Left colon (tissue), 2 donors: ENCODE data around the gene SIRPB1. TPM values are rescaled to one million over a fixed set of nuclear protein-coding genes. Genes with fewer than 3 reads are reported as not detected.
"Not testable (repeated sequence)": the region's sequence is repeated elsewhere in the genome, so short reads cannot be mapped to it uniquely, and the experiment has no call there.

ENCODE experiments used
- ATAC-seq: fragments of 200-7000 bp; cut with Tn5 transposase; one replicate; pipeline ENCODE4 v1.9.1; 2020; ENCODE audit warnings: mild to moderate bottlenecking, moderate library complexity
- DNase-seq, 2 donors: peaks; one replicate each; pipeline ENCODE4 v3.0.0-alpha.2; 2020
- intact Hi-C, 2 donors: fragments of 100-400 bp; cut with DNase I in 1 of 2; cut with micrococcal nuclease in 1 of 2; formaldehyde crosslinking; loops; one replicate each; pipeline versions ENCODE4 v1.11.2 to v1.14.0; 2022; cut with DNase I, micrococcal nuclease
- total RNA-seq, 2 donors: library from RNA; stranded (reverse); fragmentation: NEBNext Ultra II Directional; extraction: Animal tissue kit (Norgen Biotek cat#: 25700); gene quantifications; one replicate each; pipeline ENCODE4 v1.2.1, GENCODE V29; 2021
- donor health status: DM: no; HTN: no; CAD: no.
- donor health status: DM: yes; HTN: yes; CAD: no.

SIRPB1 gene
- total RNA-seq, 2 donors from 2014 or later = 0.37 to 1.8 TPM

DNA sequence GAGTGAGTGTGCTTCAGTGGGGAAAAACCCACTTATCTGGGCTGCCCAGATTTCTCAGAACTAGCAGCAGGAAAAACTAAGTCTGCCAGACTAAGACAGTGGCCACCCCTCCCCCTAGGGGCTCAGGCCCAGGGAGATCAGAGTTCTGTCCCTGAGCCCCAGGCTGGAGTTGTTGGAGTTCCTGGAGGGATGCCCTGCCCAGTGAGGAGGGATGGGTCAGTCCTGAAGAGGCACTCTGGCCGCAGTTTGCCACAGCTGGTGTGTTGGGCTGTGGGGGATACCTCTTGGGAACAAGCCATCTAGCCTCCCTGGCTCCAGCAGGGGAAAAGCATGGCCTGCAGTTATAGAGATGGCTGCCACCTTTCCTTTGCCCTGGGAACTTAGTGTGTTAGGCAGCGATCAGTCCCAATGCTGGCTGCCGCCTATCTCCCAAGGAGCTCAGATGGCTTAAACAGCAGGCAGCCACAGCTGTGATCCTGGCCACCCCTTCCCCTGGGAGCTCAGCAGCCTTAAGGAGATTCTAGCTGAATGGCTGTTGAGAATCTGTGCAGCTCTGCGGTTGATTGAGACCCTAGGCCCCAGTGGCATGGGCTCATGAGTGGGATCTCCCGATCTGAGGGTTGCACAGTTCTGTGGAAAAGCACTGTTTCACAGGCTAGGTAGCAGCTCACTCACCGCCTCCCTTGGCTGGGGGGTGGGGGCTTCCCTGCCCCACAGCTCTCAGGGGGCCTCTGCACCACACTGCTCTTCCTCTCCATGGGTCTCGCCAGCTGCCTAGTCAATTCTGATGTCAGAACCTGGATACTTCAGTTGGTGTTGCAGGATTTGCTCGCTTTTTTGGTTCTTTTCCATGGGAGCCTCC, 24.5 kb upstream of the SIRPB1 start:
- ATAC-seq (no peak), DNase-seq (no peak)
- intact Hi-C loops = no loop called here

DNA sequence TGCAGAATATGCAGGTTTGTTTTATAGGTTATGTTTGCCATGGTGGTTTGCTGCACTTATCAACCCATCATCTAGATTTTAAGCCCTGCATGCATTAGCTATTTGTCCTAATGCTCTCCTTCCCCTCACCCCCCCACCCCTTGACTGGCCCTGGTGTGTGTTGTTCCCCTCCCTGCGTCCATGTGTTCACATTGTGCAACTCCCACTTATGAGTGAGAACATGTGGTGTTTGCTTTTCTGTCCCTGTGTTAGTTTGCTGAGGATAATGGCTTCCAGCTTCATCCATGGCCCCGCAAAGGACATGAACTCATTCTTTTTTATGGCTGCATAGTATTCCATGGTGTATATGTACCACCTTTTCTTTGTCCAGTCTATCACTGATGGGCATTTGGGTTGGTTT, 18.8 kb upstream of the SIRPB1 start:
- DNase-seq, ATAC-seq, intact Hi-C loops: not testable (repeated sequence)

- no peak for ATAC-seq
- no peak for DNase-seq
- intact Hi-C loops = no loop called here
Observed at GRCh38 chr20:1637755-1638154, 17.9 kb upstream of the SIRPB1 start.

DNA sequence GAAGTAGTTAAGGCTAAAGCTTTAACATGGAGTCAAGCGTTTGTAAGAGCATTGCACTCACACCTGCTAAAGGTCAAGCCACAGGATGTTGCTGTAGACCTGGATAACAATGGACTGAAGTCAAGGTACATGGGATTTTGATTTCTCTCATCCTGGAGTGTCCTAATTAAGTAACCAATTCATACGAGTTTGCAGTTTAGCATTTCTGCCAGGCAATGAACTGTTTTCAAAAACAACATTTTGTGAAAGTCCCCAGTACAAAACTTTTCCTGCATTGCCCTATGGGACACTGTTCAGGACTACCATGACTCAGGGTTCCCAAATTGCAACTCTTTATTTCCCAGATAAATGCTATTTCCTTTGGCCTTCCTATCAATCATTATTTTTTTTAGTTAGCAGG, 17.4 kb upstream of the SIRPB1 start:
- DNase-seq = no peak
- ATAC-seq = no peak
- intact Hi-C loops = no loop called here

DNA sequence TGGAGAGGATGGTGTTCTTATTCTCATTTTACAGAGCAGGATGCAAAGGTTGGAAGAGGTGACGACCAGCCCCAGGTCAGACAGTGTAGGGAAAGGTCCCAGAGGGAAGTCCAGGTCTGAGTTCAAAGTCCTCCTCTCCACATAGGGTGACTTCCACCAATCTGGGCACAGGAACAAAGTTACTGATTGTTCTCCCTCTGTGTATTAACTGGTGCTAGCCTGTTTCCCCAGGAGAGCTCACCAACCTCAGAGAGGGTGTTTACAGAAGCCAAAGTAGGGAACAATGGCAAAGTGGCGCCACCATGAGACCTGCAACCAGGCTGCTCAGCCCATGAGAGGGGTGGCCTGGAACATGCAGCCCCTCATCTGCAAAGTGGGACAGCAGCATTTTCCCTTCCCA, 16.8 kb upstream of the SIRPB1 start:
- DNase-seq (no peak), ATAC-seq (no peak)

DNA sequence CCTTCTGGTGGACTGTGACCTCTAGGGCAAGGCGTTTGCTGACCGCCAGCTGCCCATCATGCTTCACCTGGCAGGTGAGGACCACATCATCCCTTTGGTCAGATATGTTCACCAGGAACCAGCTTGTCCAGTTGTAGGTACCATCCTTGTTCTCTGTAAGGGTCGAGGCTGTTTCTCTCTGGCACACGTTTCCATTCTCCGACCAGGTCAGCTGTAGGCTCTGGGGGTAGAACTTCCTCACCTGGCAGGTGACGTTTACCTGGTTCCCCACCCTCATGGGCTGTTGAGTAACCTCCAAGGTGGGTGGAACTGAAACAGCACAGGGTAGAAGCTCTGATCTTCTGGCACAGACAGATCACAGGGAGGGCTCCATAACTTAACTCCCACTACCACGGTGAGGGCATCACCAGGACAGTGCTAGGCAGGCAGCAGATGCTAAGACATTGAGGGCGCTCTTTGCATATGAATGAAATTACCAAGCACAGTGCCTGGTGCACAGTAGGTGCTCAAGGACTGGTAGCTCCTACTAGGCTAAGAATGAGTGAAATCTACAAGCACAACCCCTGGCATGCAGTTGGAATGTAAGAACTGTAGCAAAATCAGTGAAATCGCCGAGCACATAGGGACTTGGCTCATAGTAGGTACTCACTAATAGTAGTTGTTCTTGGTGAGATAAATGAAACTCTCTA, 15.6 kb upstream of the SIRPB1 start:
- intact Hi-C loops = no loop called here
- no peak for ATAC-seq
- DNase-seq = no peak

More for the DNA sequence above, 16.8 kb upstream of the SIRPB1 start:
- intact Hi-C loops = no loop called here

- no peak for DNase-seq
- intact Hi-C loops = no loop called here
- ATAC-seq = no peak
Observed at GRCh38 chr20:1633535-1633934, 13.7 kb upstream of the SIRPB1 start.

GRCh38 chr20:1632178-1632577, 12.4 kb upstream of the SIRPB1 start:
- intact Hi-C loops = no loop called here
- no peak for ATAC-seq

DNA sequence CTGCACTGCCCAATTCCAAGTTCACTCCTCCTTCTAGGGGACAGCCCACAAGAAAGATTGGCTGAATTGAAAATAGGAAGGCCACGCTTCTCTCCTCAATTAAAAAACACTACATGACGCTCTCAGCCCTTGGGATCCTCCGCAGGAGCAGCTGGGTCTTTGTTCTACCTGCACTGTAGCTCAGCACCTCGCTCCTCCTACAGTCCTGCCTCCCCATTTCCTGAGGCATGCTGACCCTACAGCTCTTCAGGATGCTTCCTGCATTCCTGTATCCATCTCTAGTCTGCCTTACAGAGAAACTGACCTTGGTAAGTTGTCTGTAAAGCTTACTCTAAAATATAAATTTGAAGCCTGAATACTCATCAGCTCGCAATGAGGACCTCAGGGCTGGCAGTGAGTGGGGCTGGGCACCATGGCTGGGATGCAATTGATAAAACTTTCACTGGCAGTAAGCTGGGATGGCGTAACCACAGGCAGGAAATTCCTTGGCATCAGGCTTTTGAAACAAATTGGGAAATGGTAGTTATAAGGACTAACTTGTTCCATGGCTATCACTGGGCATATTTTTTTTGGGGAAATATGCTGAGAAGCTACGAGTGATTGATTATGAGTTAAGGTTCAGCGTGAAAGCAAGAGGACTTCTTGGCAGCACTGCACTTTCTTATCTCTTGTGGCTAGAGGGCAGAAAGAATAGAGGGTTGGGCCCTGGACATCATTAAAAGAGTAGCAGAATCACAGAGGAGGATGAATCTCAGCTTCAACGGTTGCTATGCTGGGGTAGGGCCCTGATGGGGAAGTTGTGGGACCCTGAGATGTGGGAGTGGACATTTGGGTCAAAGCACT, 11.7 kb upstream of the SIRPB1 start:
- ATAC-seq (no peak), DNase-seq (no peak)
- intact Hi-C loops = no loop called here

More at GRCh38 chr20:1632178-1632577, 12.4 kb upstream of the SIRPB1 start:
- no peak for DNase-seq

- ATAC-seq = no peak
- intact Hi-C loops = no loop called here
- no peak for DNase-seq
Observed at GRCh38 chr20:1630186-1630585, 10.4 kb upstream of the SIRPB1 start.

DNA sequence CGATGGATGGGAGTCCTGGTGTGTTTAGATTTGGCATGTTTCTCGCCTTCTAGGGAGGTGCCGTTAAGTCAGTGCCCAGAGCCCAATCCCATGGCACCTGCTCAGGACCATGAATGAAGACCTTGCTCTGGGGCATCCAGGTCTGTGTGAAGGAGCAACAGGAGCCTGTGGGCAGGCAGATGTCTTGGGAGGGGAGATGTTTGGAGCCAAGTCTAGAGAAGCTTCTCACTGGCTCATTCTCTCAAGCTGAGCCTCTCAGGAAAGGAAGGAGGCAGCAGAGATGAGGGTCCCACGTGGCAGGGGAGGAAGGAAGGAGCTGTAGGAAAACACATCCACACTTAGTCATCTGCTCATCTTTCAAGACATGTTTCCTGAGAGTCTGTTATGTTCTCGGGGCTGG, 9.5 kb upstream of the SIRPB1 start:
- ATAC-seq (no peak), DNase-seq (no peak)
- intact Hi-C loops = no loop called here

DNA sequence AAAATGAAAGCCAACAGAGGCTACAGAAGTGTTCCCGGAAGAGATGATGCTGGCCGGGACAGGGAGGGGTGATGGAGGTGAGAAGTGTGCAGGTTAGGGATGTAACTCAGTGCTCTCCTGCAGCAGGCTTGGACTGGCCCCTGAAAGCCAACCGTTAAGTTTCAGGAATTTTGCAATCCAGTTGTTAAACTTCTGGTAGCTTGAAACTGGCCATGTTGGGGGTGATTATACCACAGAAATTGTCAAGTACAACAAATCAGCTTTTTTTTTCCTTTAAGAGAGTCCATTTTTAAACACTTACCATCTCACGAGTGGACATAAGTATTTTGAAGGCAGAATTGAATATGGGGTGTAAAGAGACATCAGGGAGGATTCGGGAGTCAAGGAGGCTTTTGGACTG, 8.8 kb upstream of the SIRPB1 start:
- ATAC-seq = no peak

DNA sequence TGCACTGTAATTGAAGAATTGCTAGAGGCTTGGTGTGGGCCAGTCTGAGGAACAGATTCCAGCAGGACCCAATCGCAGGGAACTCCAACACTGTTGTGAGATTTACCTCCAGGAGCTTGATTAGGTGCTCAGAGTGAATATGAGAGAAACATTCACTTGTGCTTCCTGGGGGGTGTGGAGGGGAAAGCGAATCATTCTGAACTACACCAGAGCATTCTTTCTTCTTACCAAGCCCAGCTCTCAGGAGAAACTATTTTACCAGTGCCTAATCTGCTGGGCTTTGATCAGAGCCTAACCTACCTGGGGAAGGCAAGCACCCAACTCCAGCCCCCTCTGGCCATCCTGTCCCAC, 7.4 kb upstream of the SIRPB1 start:
- ATAC-seq (no peak), DNase-seq (no peak)
- intact Hi-C loops = no loop called here

More for the DNA sequence above, 8.8 kb upstream of the SIRPB1 start:
- no peak for DNase-seq
- intact Hi-C loops = no loop called here

GRCh38 chr20:1626528-1627199, 6.9 kb upstream of the SIRPB1 start:
- no peak for ATAC-seq
- intact Hi-C loops = no loop called here

DNA sequence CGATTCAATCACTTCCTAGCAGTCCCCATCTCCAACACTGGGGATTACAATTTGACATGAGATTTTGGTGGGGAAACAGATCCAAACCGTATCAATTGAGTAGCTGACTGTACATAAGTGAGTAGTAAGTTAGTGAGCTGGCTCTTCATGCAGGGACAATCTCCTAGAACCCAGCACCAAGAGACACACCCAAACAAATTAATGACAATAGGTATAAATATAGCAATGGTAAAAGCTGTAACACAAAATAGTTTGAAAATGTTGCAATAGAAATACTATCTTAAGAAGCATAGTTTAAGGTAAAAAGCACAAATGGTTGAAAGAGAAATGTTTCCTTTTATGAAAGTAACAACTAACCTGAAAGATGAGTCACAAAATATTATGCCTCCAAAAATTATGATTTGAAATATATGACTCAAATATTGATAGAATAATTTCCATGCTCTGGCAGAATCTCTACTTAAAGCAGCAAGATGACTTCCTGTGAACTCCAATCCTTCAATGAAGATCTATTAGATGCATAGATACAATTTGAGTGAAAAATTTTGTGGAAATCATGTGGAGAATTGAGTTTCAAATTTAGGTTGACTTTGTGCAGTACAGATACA, 5.4 kb upstream of the SIRPB1 start:
- no peak for DNase-seq

More at GRCh38 chr20:1626528-1627199, 6.9 kb upstream of the SIRPB1 start:
- DNase-seq = no peak

GRCh38 chr20:1623501-1624205, 3.8 kb upstream of the SIRPB1 start:
- ATAC-seq (no peak), DNase-seq (no peak)
- intact Hi-C loops = no loop called here

More for the DNA sequence above, 5.4 kb upstream of the SIRPB1 start:
- intact Hi-C loops = no loop called here
- no peak for ATAC-seq

- ATAC-seq (no peak), DNase-seq (no peak)
- intact Hi-C loops = no loop called here
Observed at GRCh38 chr20:1622450-1622849, 2.6 kb upstream of the SIRPB1 start.

GRCh38 chr20:1621316-1621715, 1.5 kb upstream of the SIRPB1 start:
- ATAC-seq (no peak), DNase-seq (no peak)
- intact Hi-C loops = no loop called here
